Measurements from ENCODE around the gene PIK3R6. TPM values are rescaled to one million over a fixed set of nuclear protein-coding genes. Genes with fewer than 3 reads are reported as not detected.

Gene PIK3R6
- total and polyA plus RNA-seq, 2 of the 4 experiments (the other 2 are of a cell fraction), result not detected

DNA sequence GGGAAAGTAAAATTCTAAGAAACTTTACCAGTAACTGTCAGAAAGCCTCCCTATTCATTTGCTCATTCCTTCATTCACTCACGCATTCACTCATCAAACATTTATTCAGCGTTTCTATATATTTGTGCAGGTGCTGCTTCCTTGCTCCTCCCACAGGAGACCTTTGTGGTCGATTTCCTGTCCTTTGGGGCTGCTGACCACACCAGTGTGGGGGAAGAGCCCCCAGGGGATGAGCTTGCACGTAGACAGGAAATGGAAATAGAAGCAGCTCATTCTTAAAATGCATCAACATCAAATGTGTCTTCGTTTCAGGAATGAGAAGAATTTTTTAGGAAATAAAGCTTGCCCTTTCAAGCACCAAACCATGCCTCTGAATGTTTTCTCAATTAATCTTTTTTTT is 9.6 kb downstream of the PIK3R6 start:
- Histone ChIP-seq H3K27ac (ENCODE audit: insufficient read depth, low read length) (no peak overlapping the region), H3K23ac (ENCODE audit: low read depth, low read length) (no peak overlapping the region), H3K9me3 (ENCODE audit: control insufficient read depth, insufficient read depth, low read length) (no peaks in the 10 kb centered on the region), H3K9ac (ENCODE audit: low read depth, low read length) (no peak overlapping the region), H4K5ac (ENCODE audit: low read depth, low read length) (no peak overlapping the region), H2AK5ac (ENCODE audit: low read depth, low read length) (no peak overlapping the region), H3K56ac (ENCODE audit: extremely low read depth, insufficient read depth, low read length) (no peak overlapping the region), H2BK120ac (ENCODE audit: low read depth, low read length) (no peak overlapping the region), H2AFZ (replicated peaks; ENCODE audit: low read length, poor library complexity) (no peak overlapping the region), H4K8ac (ENCODE audit: low read depth in 2 of 2, low read length in 2 of 2) (no peak overlapping the region), H3K18ac (ENCODE audit: low read depth, low read length) (no peak overlapping the region), H3K4ac (ENCODE audit: low read depth, low read length) (no peak overlapping the region), H2BK15ac (ENCODE audit: low read depth, low read length) (no peak overlapping the region), H4K91ac (ENCODE audit: insufficient read depth, low read depth, low read length) (no peak overlapping the region), H2AK9ac (replicated peaks; ENCODE audit: low read depth, low read length, poor library complexity) (no peak overlapping the region), H2BK5ac (ENCODE audit: low read depth, low read length, poor library complexity, severe bottlenecking) (no peak overlapping the region), H2BK20ac (ENCODE audit: low read depth, low read length) (no peak overlapping the region), H3K14ac (replicated peaks; ENCODE audit: low read depth, low read length) (no peak overlapping the region), H3K9me1 (ENCODE audit: insufficient read depth, low read length) (no peaks in the 10 kb centered on the region), H3K4me3 (ENCODE audit: insufficient read depth, low read depth, low read length) (no peak overlapping the region), H3K4me2 (ENCODE audit: low read depth, low read length) (no peak overlapping the region), H4K20me1 (ENCODE audit: insufficient read depth, low read length) (no peaks in the 10 kb centered on the region), H3K4me1 (ENCODE audit: control insufficient read depth, insufficient read depth, low read length) (no peaks in the 10 kb centered on the region), H3K79me1 (ENCODE audit: low read depth in 1 of 2, low read length in 2 of 2) (no peaks in the 10 kb centered on the region), H3K27me3 (ENCODE audit: control insufficient read depth, insufficient read depth, low read length) (no peaks in the 10 kb centered on the region), H3K36me3 (ENCODE audit: control insufficient read depth, insufficient read depth, low read length) (no peaks in the 10 kb centered on the region)
- POLR2A ChIA-PET (ENCODE audit: unreplicated experiment), result no interaction called here
- dilution Hi-C loops (cut with HindIII; ENCODE audit: low sequenced_read_pairs, unreplicated experiment) (no loop called here), intact Hi-C loops (cut with micrococcal nuclease) (no loop called here), in situ Hi-C loops (cut with MboI; ENCODE audit: low sequenced_read_pairs) (no loop called here)
- DNase-seq, result peak; percentile 42
- 100% methylated on average over 2 of the region's 5 CpGs; no CpG with 5 or more reads in 1 of the 2 experiments for WGBS, 2 experiments (ENCODE audit: extremely low coverage in 2 of 2, insufficient read length in 1 of 2)
- BruUV-seq (replicated peaks), result no TSS peak
- CTCF ChIA-PET, result interaction anchor here (0.7 kb wide), 1 partner anchor 18 kb away, joined by 5 read pairs; no protein-coding TSS in a partner anchor
- ATAC-seq (ENCODE audit: low read depth), result no peak
- TF ChIP-seq BHLHE40 (IDR thresholded peaks at IDR 0.05; ENCODE audit: low read depth, low read length) (no peak), SMC3 (IDR thresholded peaks at IDR 0.05; ENCODE audit: low read depth, low read length) (no peak), POLR2A (IDR thresholded peaks at IDR 0.05; ENCODE audit: low read depth, low read length) (no peak), RFX5 (IDR thresholded peaks at IDR 0.05; ENCODE audit: low read depth, low read length) (no peak), MAZ (IDR thresholded peaks at IDR 0.05; ENCODE audit: borderline replicate concordance, low read depth, low read length) (no peak), CHD1 (IDR thresholded peaks at IDR 0.05; ENCODE audit: low read depth, low read length) (no peak), MXI1 (IDR thresholded peaks at IDR 0.05; ENCODE audit: borderline replicate concordance, low read depth, low read length) (no peak), MAFK (IDR thresholded peaks at IDR 0.05; ENCODE audit: low read depth, low read length) (no peak), FOS (IDR thresholded peaks at IDR 0.05; ENCODE audit: low read depth, low read length) (no peak), NFE2L2 (IDR thresholded peaks at IDR 0.05; ENCODE audit: low read depth, low read length) (no peak), RAD21 (IDR thresholded peaks at IDR 0.05; ENCODE audit: low read length) (no peak), RCOR1 (IDR thresholded peaks at IDR 0.05; ENCODE audit: insufficient replicate concordance, low read length) (no peak), CEBPB (IDR thresholded peaks at IDR 0.05; ENCODE audit: low read depth, low read length) (no peak)
- TF ChIP-seq, protein P1, sequence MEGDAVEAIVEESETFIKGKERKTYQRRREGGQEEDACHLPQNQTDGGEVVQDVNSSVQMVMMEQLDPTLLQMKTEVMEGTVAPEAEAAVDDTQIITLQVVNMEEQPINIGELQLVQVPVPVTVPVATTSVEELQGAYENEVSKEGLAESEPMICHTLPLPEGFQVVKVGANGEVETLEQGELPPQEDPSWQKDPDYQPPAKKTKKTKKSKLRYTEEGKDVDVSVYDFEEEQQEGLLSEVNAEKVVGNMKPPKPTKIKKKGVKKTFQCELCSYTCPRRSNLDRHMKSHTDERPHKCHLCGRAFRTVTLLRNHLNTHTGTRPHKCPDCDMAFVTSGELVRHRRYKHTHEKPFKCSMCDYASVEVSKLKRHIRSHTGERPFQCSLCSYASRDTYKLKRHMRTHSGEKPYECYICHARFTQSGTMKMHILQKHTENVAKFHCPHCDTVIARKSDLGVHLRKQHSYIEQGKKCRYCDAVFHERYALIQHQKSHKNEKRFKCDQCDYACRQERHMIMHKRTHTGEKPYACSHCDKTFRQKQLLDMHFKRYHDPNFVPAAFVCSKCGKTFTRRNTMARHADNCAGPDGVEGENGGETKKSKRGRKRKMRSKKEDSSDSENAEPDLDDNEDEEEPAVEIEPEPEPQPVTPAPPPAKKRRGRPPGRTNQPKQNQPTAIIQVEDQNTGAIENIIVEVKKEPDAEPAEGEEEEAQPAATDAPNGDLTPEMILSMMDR (conservative IDR thresholded peaks at IDR 0.05; ENCODE audit: low read depth, low read length), result no peak
- TF ChIP-seq, protein P2, sequence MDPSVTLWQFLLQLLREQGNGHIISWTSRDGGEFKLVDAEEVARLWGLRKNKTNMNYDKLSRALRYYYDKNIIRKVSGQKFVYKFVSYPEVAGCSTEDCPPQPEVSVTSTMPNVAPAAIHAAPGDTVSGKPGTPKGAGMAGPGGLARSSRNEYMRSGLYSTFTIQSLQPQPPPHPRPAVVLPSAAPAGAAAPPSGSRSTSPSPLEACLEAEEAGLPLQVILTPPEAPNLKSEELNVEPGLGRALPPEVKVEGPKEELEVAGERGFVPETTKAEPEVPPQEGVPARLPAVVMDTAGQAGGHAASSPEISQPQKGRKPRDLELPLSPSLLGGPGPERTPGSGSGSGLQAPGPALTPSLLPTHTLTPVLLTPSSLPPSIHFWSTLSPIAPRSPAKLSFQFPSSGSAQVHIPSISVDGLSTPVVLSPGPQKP (IDR thresholded peaks at IDR 0.05; ENCODE audit: borderline replicate concordance, low read depth, low read length), result no peak
- TF ChIP-seq, protein P3, sequence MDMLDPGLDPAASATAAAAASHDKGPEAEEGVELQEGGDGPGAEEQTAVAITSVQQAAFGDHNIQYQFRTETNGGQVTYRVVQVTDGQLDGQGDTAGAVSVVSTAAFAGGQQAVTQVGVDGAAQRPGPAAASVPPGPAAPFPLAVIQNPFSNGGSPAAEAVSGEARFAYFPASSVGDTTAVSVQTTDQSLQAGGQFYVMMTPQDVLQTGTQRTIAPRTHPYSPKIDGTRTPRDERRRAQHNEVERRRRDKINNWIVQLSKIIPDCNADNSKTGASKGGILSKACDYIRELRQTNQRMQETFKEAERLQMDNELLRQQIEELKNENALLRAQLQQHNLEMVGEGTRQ (IDR thresholded peaks at IDR 0.05; ENCODE audit: low read depth, low read length), result no peak
